Measurements from ENCODE around the gene HIPK4. TPM values are rescaled to one million over a fixed set of nuclear protein-coding genes. Genes with fewer than 3 reads are reported as not detected.
"Not testable (repeated sequence)": the region's sequence is repeated elsewhere in the genome, so short reads cannot be mapped to it uniquely, and the experiment has no call there.

HIPK4 gene, protein sequence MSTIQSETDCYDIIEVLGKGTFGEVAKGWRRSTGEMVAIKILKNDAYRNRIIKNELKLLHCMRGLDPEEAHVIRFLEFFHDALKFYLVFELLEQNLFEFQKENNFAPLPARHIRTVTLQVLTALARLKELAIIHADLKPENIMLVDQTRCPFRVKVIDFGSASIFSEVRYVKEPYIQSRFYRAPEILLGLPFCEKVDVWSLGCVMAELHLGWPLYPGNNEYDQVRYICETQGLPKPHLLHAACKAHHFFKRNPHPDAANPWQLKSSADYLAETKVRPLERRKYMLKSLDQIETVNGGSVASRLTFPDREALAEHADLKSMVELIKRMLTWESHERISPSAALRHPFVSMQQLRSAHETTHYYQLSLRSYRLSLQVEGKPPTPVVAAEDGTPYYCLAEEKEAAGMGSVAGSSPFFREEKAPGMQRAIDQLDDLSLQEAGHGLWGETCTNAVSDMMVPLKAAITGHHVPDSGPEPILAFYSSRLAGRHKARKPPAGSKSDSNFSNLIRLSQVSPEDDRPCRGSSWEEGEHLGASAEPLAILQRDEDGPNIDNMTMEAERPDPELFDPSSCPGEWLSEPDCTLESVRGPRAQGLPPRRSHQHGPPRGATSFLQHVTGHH
- total RNA-seq, result not detected

DNA sequence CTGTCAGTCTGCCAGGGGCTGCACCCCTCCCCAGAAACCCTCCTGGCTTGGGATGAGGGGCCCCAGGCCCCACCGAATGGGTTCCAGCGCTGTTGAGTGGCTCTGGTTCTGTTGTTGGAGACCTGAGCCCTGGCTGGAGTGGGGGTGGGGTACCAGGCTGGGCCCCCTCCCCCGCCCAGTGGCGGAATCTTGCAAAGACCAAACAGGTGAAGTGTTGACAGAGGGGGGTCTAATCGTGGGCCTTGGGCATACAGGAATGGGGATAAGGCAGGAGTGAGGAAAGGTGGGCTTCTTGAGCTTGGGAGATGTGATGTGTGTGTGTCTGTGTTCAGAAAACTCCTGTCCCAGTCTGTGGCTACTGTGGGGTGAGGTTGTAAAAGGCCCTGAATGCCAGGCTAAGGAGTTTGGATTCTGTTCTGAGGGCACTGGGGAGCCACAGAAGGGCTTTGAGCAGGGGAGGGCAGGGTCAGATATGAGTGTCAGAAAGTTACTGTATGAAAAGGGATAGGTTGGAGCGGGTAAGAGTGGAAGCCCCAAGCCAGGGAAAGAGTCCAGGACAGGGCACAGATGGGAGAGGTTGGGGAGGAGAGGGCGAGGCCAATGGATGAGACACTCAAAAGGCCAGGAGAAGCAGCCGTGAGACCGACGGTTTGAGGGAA, at the start of gene HIPK4:
HIPK4 (minus strand) TSS at position 98 of the 659 bp plus-strand sequence. CDS start 279 bp downstream, outside the sequence.
- DNase-seq, result no peak

GRCh38 chr19:40438284-40438683, 48.3 kb upstream of the HIPK4 start:
- no peak for DNase-seq

GRCh38 chr19:40433391-40434216, 43.6 kb upstream of the HIPK4 start:
- peak; percentile 39 for DNase-seq

DNA sequence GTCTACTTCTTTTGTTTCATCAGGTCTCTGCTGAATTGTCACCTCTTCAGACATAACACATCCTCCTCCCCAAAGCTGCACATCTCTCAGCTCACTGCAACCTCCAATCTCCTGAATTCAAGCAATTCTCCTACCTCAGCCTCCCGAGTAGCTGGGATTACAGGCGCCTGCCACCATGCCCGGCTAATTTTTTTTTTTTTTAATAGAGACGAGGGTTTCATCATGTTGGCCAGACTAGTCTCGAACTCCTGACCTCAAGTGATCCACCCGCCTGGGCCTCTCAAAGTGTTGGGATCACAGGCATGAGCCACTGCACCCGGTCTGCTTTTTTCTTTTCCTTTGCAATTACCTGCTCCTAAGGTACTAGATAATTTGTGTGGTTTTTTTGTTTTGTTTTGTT, 42.8 kb upstream of the HIPK4 start:
- not testable (repeated sequence) for DNase-seq

GRCh38 chr19:40431698-40432097, 41.7 kb upstream of the HIPK4 start:
- no peak for DNase-seq

- DNase-seq, result not testable (repeated sequence)
Observed at GRCh38 chr19:40430242-40430641, 40.3 kb upstream of the HIPK4 start.

DNA sequence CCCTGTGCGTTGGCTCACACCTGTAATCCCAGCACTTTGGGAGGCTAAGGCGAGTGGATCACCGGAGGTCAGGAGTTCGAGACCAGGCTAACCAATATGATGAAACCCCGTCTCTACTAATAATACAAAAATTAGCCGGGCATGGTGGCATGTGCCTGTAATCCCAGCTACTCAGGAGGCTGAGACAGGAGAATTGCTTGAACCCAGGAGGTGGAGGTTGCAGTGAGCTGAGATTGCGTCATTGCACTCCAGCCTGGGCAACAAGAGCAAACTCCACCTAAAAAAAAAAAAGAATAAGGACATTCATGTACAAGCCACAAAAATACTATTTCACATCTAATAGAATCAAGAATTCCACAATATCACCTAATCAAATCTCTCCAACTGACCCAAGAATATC, 38.2 kb upstream of the HIPK4 start:
- not testable (repeated sequence) for DNase-seq

GRCh38 chr19:40425450-40426287, 35.7 kb upstream of the HIPK4 start, which contains the start of gene SERTAD1:
TSS of gene SERTAD1 (minus strand) at chr19:40425992. CDS start at chr19:40423546, 2,446 bp downstream.
- peak; percentile 100 for DNase-seq

DNA sequence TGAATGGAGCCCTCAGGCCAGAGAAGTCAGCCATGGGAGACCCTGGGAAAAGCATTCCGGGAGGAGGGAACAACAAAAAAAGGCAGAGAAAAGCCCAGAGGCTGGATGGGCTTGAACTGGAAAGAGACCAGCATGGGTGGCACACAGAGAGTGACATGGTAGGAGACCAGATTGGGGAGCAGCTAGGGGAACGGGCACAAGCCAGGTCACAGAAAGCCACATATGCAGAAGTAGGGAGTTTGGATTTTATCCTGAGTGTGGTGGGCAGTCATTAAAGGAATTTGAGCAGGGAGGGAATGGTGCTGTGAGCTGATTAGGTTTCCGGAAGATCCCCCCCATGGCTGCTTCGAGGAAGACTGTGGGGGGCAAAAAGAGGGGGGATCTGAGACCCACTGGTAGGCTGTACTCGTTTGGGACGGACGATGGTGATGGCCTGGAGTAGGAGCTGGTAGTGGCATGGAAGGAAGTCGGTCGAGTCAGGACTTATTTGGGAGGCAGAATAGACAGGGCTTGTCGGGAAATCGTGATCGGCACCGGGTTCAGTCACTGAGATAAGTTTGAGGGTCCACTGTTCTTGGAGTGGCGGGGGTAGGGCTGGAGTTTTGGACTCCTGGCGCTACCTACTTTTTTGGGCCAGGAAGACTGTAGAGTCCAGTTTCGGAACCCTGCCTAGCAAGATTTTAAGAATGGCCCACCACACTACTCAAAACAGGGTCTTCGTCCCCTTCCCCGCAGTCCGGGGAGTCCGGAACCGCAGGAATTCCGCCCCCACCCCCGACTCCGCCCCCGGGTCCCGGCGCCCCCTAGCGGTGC, 34.9 kb upstream of the HIPK4 start:
- no peak for DNase-seq

GRCh38 chr19:40423938-40424337, 34.0 kb upstream of the HIPK4 start:
- no peak for DNase-seq

DNA sequence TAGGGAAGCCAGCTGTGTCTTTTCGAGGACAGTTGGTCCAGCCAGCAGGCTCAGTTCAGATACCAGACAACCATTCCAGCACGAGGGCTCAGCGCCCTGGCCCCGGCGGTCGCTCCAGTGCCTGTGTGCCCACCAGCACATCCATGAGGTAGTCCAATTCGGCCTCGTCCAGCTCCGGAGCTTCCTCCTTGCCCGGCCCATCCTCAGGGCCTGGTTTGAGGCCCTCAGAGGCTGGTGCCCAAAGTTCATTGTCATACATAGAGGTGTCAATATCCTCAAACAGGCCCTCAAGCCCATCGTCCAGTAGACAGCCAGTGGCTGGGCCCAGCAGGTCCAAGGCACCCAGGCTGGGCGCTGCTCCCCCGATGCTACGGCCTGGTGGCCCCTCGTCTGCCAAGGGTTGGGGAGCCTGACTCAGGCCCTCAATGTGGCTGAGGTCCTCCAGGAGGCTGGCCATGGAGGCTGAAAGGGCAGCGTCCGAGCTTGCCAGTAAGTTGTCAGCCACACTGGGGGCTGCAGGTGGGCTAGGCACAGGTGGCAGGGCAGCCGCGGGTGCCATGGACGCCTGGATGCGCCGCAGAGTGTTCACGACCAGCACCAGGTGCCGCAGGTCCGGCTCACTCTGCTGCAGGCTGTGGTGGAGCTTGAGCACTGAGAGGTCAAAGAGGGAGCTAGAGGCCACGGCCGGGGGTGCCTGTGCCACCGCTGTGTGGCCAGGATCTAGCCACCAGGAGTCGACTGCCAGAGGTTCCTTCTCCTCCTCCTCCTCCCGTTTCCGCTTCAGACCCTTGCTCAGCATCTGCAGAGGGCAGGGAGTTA, 33.0 kb upstream of the HIPK4 start:
- no peak for DNase-seq

DNA sequence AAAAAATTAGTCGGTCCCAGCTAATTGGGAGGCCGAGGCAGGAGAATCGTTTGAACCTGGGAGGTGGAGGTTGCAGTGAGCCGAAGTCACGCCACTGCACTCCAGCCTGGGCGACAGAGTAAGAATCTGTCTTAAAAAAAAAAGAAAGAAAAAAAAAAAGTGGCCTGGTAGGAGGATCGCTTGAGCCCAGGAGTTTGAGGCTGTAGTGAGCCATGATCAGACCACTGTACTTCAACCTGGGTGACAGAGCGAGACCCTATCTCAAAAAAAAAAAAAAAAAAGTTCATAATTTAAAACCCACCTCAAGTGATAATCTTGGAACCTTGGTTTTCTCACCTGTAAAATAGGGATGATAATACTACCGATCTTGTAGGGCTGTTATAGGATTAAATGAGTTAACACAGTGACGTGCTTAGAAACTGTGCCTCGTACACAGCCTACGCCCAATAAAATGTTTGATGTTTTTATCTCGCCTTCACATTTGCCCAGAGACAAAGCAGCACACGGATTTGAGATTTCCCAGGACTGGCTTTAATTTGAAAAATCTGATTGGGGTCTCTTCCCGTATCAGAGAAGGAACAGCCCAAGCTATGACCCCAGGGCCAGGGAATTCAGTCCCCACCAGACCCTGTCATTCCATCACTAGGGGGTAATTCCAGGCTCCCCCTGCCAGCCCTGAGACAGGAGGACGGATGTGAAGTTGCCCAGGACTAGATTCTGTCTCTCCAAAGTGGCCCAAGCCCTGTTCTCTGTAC, 32.2 kb upstream of the HIPK4 start:
- no peak for DNase-seq

- peak; percentile 61 for DNase-seq
Observed at GRCh38 chr19:40420766-40421765, 31.1 kb upstream of the HIPK4 start.

DNA sequence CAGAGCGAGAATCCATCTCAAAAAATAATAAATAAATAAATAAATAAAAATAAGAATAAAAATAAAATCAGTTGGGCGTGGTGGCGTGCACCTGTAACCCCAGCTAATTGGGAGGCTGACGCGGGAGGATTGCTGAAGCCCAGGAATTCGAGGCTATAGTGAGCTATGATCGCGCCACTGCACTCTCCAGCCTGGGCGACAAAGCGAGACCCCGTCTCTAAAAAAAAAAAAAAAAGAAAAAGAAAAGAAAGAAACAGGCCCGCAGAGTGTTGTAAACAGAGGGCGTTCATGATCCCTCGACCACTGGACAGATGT, 30.4 kb upstream of the HIPK4 start:
- DNase-seq, result no peak

DNA sequence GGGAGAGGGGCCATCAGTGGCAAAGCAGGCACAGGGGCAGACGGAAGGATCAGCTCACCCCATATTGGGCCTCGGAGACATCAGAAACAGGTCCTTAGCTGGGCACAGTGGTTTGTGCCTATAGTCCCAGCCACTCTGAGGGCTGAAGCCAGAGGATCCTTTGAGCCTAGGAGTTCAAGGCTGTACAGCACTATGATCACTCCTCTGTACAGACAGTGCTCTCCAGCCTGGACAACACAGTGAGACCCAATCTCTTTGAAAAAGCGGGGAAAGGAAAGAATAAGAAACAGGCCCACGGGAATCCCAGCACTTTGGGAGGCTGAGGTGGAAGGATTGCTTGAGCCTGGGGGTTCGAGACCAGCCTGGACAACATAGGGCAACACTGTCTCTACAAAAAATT, 29.8 kb upstream of the HIPK4 start:
- no peak for DNase-seq

DNA sequence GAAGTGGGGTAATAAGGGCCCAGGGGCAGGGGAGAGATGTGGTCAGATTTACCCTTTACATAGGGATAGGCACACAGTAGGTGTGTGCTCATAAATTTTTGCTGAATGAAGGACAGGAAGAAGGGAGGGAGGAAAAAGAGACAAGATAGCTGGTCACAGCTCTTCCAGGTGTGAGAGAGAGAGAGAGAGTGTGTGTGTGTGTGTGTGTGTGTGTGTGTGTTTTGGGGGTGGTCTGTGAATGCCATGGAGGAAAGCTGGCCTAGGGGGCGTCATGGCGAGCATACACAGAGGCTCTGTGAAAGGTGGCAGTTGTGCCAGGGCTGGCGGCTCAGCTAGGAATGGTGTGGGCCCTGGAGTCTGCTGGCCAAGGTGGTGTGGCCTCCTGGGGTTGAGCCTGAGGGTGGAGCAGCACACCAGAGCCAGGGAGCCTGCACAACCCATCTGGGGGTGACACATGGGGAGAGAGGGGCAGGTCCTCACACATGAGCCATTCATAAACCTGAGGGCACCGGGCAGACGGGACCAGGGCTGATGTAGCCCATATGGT, 29.2 kb upstream of the HIPK4 start:
- no peak for DNase-seq

DNA sequence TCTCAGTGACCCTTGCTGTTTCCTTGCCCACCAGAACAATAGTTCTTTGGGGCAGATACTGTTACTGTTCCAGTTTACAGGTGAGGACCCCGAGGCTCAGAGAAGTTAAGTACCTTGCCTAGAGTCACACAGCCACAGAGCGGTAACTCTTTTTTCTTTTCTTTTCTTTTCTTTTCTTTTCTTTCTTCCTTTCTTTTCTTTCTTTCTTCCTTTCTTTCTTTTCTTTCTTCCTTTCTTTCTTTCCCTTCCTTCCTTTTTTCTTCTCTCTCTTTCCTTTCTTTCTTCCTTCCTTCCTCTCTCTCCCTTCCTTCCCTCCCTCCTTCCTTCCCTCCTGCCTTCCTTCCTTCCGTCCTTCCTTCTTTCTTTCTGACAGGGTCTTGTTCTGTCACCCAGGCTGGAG, 28.1 kb upstream of the HIPK4 start:
- no peak for DNase-seq

DNA sequence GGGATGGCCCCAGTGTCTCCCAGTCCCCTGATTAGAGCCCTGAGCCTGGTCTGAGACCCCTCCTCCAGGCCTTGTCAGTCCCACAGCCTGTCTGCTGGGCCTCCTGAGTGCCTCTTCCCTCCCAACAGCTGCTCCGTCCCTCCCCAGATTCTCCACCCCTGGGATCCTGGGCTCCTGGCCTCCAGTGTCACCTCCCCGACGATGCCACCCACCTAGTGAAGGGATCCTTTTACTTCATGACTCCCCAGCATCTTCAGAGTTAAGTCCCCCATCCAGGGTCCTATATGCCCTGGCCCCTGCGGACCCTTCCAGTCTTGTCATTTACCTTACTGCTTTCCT, 27.6 kb upstream of the HIPK4 start:
- DNase-seq, result no peak
